ENCODE data around the gene ZNF354C.

The ZNF354C gene

DNA sequence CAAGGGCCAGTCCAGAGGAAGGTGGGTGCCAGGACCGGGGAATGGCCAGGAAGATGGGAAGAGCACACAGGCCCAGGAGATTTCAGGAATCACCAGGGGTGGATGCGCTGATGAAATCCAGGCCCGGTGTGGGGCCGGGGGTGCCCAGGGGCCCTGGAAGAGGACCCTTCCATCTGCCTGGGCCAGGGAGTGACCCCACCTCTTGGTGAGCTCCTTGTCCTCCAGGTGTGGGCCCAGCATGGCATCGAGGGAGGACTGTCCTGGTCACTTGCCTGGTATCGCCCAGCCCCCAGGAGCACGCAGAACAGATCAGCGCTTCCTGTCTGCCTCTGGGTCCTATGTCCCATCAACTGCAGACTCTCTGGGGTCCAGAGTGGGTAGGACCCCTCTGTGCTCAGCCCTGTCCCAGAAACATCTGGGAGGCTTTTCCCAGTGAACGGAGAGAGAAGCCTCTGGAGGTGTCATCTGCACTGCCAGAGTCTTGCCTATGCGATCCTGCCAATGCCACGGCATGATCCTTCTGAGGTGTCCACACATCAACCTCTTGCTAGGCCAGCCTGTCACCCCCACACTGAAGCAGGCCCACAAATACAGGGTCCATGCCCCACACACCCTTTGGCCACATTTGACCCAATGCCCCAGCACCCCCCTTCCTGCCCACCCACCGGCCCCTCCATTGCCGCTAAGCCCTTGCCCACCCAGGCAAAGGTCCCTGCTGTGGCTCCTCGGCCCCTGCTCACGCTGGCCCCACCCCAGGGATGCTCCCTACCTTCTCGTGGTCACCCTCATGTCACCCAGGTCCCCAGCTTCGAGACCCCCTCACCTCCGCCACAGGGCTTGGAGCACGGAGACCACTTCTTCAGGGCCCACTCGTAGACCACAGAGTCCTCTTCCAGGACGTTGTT, 67.2 kb downstream of the ZNF354C start:
- peaks cover 68% of the 10 kb centered on the region for H3K9me3 Mint-ChIP-seq
- no peaks in the 10 kb centered on the region for H3K4me1 Mint-ChIP-seq (ENCODE audit: low read depth)
- H3K4me3 Mint-ChIP-seq, result no peak overlapping the region
- no peaks in the 10 kb centered on the region for H3K36me3 Mint-ChIP-seq (ENCODE audit: low read depth)
- H3K27me3 Mint-ChIP-seq, result no peaks in the 10 kb centered on the region
- no peak overlapping the region for H3K27ac Mint-ChIP-seq
- intact Hi-C loops (cut with micrococcal nuclease), result no loop called here

DNA sequence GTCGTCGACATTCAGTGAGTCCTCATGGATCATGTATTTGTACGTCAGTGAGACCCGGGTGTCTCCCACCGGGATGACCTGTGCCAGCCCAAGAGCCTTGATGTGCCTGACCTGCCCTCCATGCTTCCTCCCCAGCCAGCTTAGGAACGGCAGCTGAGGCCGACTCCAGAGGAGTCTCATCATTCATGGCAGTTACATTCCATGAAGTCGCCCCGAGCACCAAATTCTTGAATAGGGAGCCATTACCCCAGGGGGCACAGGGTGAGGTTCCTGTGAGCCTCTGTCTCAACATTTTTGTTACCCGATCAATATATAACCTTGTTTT, 67.8 kb downstream of the ZNF354C start:
- H3K36me3 Mint-ChIP-seq (ENCODE audit: low read depth), result no peaks in the 10 kb centered on the region
- peaks cover 63% of the 10 kb centered on the region for H3K9me3 Mint-ChIP-seq
- no peaks in the 10 kb centered on the region for H3K27me3 Mint-ChIP-seq
- no peaks in the 10 kb centered on the region for H3K4me1 Mint-ChIP-seq (ENCODE audit: low read depth)
- intact Hi-C loops (cut with micrococcal nuclease), result no loop called here
- H3K27ac Mint-ChIP-seq, result no peak overlapping the region
- H3K4me3 Mint-ChIP-seq, result no peak overlapping the region

GRCh38 chr5:179128976-179129375, 68.8 kb downstream of the ZNF354C start:
- Mint-ChIP-seq H3K9me3 (peaks cover 56% of the 10 kb centered on the region), H3K27me3 (no peaks in the 10 kb centered on the region), H3K27ac (no peak overlapping the region), H3K36me3 (ENCODE audit: low read depth) (no peaks in the 10 kb centered on the region), H3K4me1 (ENCODE audit: low read depth) (no peaks in the 10 kb centered on the region), H3K4me3 (no peak overlapping the region)
- intact Hi-C loops (cut with micrococcal nuclease), result no loop called here

GRCh38 chr5:179129607-179130071, 69.5 kb downstream of the ZNF354C start:
- Mint-ChIP-seq H3K4me1 (ENCODE audit: low read depth) (no peaks in the 10 kb centered on the region), H3K27me3 (no peaks in the 10 kb centered on the region), H3K36me3 (ENCODE audit: low read depth) (no peaks in the 10 kb centered on the region), H3K4me3 (no peak overlapping the region), H3K27ac (no peak overlapping the region), H3K9me3 (peaks cover 56% of the 10 kb centered on the region)
- intact Hi-C loops (cut with micrococcal nuclease), result no loop called here

- Mint-ChIP-seq H3K4me1 (ENCODE audit: low read depth) (no peaks in the 10 kb centered on the region), H3K4me3 (no peak overlapping the region), H3K27ac (no peak overlapping the region), H3K36me3 (ENCODE audit: low read depth) (no peaks in the 10 kb centered on the region), H3K9me3 (peaks cover 53% of the 10 kb centered on the region), H3K27me3 (no peaks in the 10 kb centered on the region)
- intact Hi-C loops (cut with micrococcal nuclease), result no loop called here
Observed at GRCh38 chr5:179130101-179130681, 70.0 kb downstream of the ZNF354C start.

DNA sequence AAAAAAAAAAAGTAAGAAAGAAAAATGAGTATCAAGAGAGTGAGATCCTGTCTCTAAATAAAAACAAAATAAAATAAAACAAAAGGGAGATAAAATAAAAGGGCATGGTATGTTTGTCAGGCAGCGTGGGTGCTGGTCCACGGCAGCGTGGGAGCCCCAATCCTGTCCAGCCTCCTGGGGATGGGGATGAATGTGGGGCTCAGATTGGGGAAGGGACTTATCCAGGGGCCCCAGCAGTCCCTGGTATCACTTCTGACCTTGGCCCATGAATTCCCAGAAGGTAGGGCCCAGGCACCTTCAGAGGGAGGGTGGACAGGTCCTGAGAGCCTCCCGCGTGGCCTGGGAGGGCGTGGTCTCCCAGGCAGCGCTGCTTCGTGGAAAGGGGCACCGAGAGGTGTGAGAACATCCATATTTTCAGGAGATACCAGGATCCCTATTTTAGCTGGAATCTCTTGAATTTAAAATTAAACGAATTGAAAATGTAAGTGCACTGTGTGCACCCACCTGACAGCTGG, 71.2 kb downstream of the ZNF354C start:
- H3K4me3 Mint-ChIP-seq, result no peak overlapping the region
- H3K27ac Mint-ChIP-seq, result no peak overlapping the region
- H3K4me1 Mint-ChIP-seq (ENCODE audit: low read depth), result no peaks in the 10 kb centered on the region
- no peaks in the 10 kb centered on the region for H3K27me3 Mint-ChIP-seq
- intact Hi-C loops (cut with micrococcal nuclease), result no loop called here
- H3K9me3 Mint-ChIP-seq, result peaks cover 41% of the 10 kb centered on the region
- H3K36me3 Mint-ChIP-seq (ENCODE audit: low read depth), result no peaks in the 10 kb centered on the region

DNA sequence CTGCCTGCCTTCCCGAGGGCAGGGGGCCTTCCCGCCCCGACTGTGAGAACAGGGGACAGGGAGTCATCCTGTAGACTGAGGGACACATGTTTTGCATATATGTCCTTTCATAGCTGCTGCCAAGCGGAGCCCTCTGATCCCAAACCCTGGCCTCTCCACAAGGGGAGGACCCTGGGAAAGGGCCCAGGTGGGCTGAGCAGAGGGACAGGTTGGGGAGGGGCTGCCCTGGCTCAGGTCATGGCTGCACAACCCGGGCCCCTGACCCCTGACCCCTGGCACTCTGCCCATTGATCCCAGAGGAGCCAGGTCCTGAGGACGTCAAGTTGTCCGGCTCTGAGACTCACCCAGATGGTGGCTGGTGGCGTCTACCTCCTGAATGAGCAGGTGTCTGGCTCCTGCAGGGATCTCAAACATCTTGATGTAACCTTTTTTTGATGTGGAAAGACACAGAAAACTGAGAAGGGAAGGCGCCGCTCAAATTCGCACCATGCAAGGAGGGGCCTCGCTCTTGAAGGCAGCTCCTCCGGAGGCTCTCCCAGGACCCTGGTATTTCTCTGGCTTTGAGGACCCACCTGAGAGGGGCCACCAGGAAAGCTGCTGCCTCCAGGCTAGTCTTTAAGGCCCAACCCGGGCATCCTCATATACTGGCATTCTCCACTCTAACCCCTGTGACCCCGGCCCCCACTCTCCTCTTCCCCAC, 71.9 kb downstream of the ZNF354C start:
- intact Hi-C loops (cut with micrococcal nuclease), result no loop called here
- Mint-ChIP-seq H3K27ac (no peak overlapping the region), H3K9me3 (peaks cover 34% of the 10 kb centered on the region), H3K4me3 (no peak overlapping the region), H3K4me1 (ENCODE audit: low read depth) (no peaks in the 10 kb centered on the region), H3K36me3 (ENCODE audit: low read depth) (no peaks in the 10 kb centered on the region), H3K27me3 (no peaks in the 10 kb centered on the region)

DNA sequence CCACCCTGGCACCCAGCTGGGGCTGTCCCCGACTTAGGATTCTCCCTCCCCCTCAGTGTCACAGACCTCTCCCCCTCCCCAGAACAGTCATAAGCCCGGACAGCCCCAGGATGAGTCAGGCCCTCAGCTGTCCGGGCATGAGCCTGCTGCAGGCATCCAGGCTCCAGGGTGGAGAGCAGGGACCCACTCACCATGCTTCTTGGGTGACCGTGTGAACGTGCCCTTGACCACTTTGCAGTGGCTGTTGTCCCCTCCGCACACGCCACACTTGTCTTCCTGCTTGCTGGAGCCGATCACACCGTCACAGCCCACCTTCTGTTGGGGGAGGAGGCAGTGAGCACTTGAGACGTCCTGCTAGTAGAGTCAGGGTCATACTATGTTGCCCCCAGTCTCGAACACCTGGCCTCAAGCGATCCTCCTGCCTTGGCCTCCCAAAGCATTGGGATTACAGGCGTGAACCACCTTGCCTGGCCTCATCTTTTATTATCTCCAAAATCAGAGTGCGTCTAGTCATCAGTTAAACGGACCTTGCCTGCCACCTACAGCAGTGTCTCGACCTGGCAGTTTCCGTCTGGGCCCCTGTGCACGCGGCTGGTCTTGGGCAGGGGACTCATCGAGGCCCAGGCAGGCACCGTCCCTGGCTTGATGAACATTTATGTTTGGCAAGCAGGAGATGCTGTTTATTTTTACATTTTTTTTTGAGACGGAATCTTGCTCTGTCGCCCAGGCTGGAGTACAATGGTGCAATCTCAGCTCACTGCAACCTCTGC, 72.6 kb downstream of the ZNF354C start:
- Mint-ChIP-seq H3K36me3 (ENCODE audit: low read depth) (no peaks in the 10 kb centered on the region), H3K4me1 (ENCODE audit: low read depth) (no peaks in the 10 kb centered on the region), H3K27me3 (no peaks in the 10 kb centered on the region), H3K9me3 (peaks cover 27% of the 10 kb centered on the region), H3K4me3 (no peak overlapping the region), H3K27ac (no peak overlapping the region)
- intact Hi-C loops (cut with micrococcal nuclease), result no loop called here
